ENCODE results near the gene PHF13. TPM values are rescaled to one million over a fixed set of nuclear protein-coding genes. Genes with fewer than 3 reads are reported as not detected.

Gene PHF13
- total RNA-seq, 2 experiments from 2014 or later: 11.8 to 12.6 TPM

- no peak for ATAC-seq
- POLR2A ChIA-PET: no interaction called here
- no peaks in the 10 kb centered on the region for H3K27me3 Mint-ChIP-seq (ENCODE audit: low read depth)
- CTCF ChIA-PET: interaction anchor here (1.2 kb wide), 1 partner anchor 10 kb away, joined by 3 read pairs; no protein-coding TSS in a partner anchor
- H3K36me3 Mint-ChIP-seq (ENCODE audit: low read depth): peaks cover 32% of the 10 kb centered on the region
- DNase-seq: no peak
- no peaks in the 10 kb centered on the region for H3K9me3 Mint-ChIP-seq (ENCODE audit: insufficient read depth)
- peaks cover 39% of the 10 kb centered on the region for H3K4me1 Mint-ChIP-seq (ENCODE audit: low read depth)
- H3K4me3 Mint-ChIP-seq: no peak overlapping the region
- H3K27ac Mint-ChIP-seq: peak overlapping the region; percentile 55
These were observed 25.2 kb upstream of the PHF13 start for GRCh38 chr1:6588128-6588892.

GRCh38 chr1:6588893-6589520, 24.5 kb upstream of the PHF13 start:
- Mint-ChIP-seq H3K27me3 (ENCODE audit: low read depth) (no peaks in the 10 kb centered on the region), H3K36me3 (ENCODE audit: low read depth) (peaks cover 37% of the 10 kb centered on the region), H3K4me1 (ENCODE audit: low read depth) (peaks cover 42% of the 10 kb centered on the region), H3K4me3 (no peak overlapping the region), H3K27ac (no peak overlapping the region), H3K9me3 (ENCODE audit: insufficient read depth) (no peaks in the 10 kb centered on the region)
- no peak for DNase-seq
- ATAC-seq: no peak
- POLR2A ChIA-PET: interaction anchor here (0.6 to 1.1 kb wide), 4 partner anchors 8 to 17 kb away, joined by 3 to 6 read pairs (median 3); no protein-coding TSS in a partner anchor
- CTCF ChIA-PET: interaction anchor here (1.2 to 1.8 kb wide), 3 partner anchors 9 to 34 kb away, joined by 3 to 6 read pairs (median 3); partner anchors contain the start of genes TAS1R1 and ZBTB48

DNA sequence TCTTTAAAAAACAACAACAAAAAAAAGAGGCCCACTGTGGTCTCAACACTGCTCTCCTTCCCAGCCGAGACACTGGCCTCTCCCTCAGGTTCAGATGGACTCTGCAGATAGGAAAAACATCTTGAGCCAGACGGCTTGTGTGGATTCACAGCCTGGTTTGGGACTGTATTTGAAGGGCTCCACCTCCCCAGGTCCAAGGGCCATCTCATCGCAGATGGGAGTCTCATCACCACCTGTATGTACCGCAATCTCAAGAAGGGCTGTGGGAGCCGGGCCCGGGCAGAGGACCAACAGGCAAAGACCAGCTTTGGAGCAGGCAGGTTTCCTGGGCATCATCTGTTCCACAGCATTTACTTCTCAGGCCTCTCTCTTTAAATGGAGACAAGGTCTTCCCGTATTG, 23.5 kb upstream of the PHF13 start:
- Mint-ChIP-seq H3K36me3 (ENCODE audit: low read depth) (peaks cover 45% of the 10 kb centered on the region), H3K4me1 (ENCODE audit: low read depth) (peaks cover 40% of the 10 kb centered on the region), H3K9me3 (ENCODE audit: insufficient read depth) (no peaks in the 10 kb centered on the region), H3K27ac (no peak overlapping the region), H3K27me3 (ENCODE audit: low read depth) (no peaks in the 10 kb centered on the region), H3K4me3 (no peak overlapping the region)
- DNase-seq (no peak), ATAC-seq (no peak)
- POLR2A ChIA-PET: interaction anchor here (1.1 kb wide), 1 partner anchor 13 kb away, joined by 3 read pairs; no protein-coding TSS in a partner anchor
- CTCF ChIA-PET: interaction anchor here (1.2 to 1.8 kb wide), 2 partner anchors 10 to 35 kb away, joined by 3 to 6 read pairs; partner anchors contain the start of genes TAS1R1 and ZBTB48

- ATAC-seq: peak; percentile 39
- H3K9me3 Mint-ChIP-seq (ENCODE audit: insufficient read depth): no peaks in the 10 kb centered on the region
- no peaks in the 10 kb centered on the region for H3K27me3 Mint-ChIP-seq (ENCODE audit: low read depth)
- POLR2A ChIA-PET: no interaction called here
- peaks cover 57% of the 10 kb centered on the region for H3K36me3 Mint-ChIP-seq (ENCODE audit: low read depth)
- peak; percentile 36 for DNase-seq
- peaks cover 45% of the 10 kb centered on the region for H3K4me1 Mint-ChIP-seq (ENCODE audit: low read depth)
- CTCF ChIA-PET: interaction anchor here (1.3 to 1.4 kb wide), 2 partner anchors 9 to 11 kb away, joined by 3 to 4 read pairs; partner anchors contain the start of gene KLHL21
- no peak overlapping the region for H3K4me3 Mint-ChIP-seq
- peak overlapping the region; percentile 79 for H3K27ac Mint-ChIP-seq
These were observed 22.3 kb upstream of the PHF13 start for GRCh38 chr1:6591222-6591621.

DNA sequence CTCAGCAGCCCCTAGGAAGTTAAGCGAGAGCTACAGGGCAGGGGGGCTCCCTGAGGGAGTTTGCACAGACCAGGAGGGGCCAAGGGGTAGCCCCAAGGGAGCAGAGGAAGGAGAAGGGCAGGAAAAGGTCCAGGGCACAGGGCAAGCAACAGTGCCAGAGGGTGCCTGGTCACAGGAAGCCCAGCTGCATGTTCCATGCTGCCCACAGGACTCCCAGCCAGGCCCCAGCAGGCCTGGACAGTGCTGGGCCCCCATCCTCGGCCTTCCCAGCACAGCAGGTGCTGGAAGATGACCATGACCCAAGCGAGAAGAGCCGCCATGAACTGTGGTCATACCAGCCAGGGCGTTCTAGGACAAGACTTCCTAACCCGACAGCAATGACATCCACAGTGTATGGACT, 21.9 kb upstream of the PHF13 start:
- peak overlapping the region; percentile 79 for H3K27ac Mint-ChIP-seq
- H3K4me1 Mint-ChIP-seq (ENCODE audit: low read depth): peaks cover 46% of the 10 kb centered on the region
- H3K9me3 Mint-ChIP-seq (ENCODE audit: insufficient read depth): no peaks in the 10 kb centered on the region
- ChIA-PET CTCF (interaction anchor here (1.3 to 1.4 kb wide), 2 partner anchors 8 to 11 kb away, joined by 3 to 4 read pairs; partner anchors contain the start of gene KLHL21), POLR2A (interaction anchor here (1.1 kb wide), 1 partner anchor 12 kb away, joined by 4 read pairs; no protein-coding TSS in a partner anchor)
- peaks cover 61% of the 10 kb centered on the region for H3K36me3 Mint-ChIP-seq (ENCODE audit: low read depth)
- no peak overlapping the region for H3K4me3 Mint-ChIP-seq
- ATAC-seq (no peak), DNase-seq (no peak)
- no peaks in the 10 kb centered on the region for H3K27me3 Mint-ChIP-seq (ENCODE audit: low read depth)

GRCh38 chr1:6592441-6592840, 21.1 kb upstream of the PHF13 start:
- H3K9me3 Mint-ChIP-seq (ENCODE audit: insufficient read depth): no peaks in the 10 kb centered on the region
- ChIA-PET POLR2A (interaction anchor here (1.1 kb wide), 1 partner anchor 11 kb away, joined by 4 read pairs; no protein-coding TSS in a partner anchor), CTCF (interaction anchor here (1.0 to 1.4 kb wide), 2 partner anchors 9 to 10 kb away, joined by 3 to 4 read pairs; partner anchors contain the start of gene KLHL21)
- H3K4me3 Mint-ChIP-seq: peak overlapping the region; percentile 2
- H3K36me3 Mint-ChIP-seq (ENCODE audit: low read depth): peaks cover 63% of the 10 kb centered on the region
- peak overlapping the region; percentile 79 for H3K27ac Mint-ChIP-seq
- DNase-seq: no peak
- H3K27me3 Mint-ChIP-seq (ENCODE audit: low read depth): no peaks in the 10 kb centered on the region
- ATAC-seq: peak; percentile 7
- H3K4me1 Mint-ChIP-seq (ENCODE audit: low read depth): peaks cover 42% of the 10 kb centered on the region

GRCh38 chr1:6592865-6593593, 20.5 kb upstream of the PHF13 start:
- ChIA-PET POLR2A (interaction anchor here (1.1 kb wide), 1 partner anchor 11 kb away, joined by 4 read pairs; no protein-coding TSS in a partner anchor), CTCF (interaction anchor here (1.0 kb wide), 1 partner anchor 8 kb away, joined by 4 read pairs; no protein-coding TSS in a partner anchor)
- ATAC-seq (no peak), DNase-seq (no peak)
- peaks cover 65% of the 10 kb centered on the region for H3K36me3 Mint-ChIP-seq (ENCODE audit: low read depth)
- peaks cover 45% of the 10 kb centered on the region for H3K4me1 Mint-ChIP-seq (ENCODE audit: low read depth)
- no peak overlapping the region for H3K4me3 Mint-ChIP-seq
- H3K9me3 Mint-ChIP-seq (ENCODE audit: insufficient read depth): no peaks in the 10 kb centered on the region
- peak overlapping the region; percentile 79 for H3K27ac Mint-ChIP-seq
- no peaks in the 10 kb centered on the region for H3K27me3 Mint-ChIP-seq (ENCODE audit: low read depth)

DNA sequence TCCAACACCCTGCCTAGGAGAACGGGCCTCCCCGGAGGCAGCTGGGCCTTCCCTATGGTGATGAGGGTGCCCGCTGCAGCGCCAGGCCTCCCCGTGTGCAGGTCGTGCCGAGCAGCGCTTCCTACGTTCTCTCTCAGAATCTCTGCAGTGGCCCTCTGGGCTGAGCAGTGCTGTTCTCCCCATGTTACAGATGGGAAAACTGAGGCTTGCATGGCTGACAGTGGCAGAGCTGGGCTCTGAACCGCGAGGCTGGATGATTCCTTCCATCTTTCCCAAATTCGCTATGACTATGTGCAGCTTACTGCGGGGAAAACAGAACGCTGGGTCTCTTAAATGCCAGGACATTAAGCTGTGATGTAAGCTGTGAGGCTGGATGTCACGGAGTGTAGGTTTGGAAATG, 19.7 kb upstream of the PHF13 start:
- ATAC-seq: no peak
- CTCF ChIA-PET: no interaction called here
- Mint-ChIP-seq H3K27me3 (ENCODE audit: low read depth) (no peaks in the 10 kb centered on the region), H3K27ac (no peak overlapping the region), H3K36me3 (ENCODE audit: low read depth) (peaks cover 59% of the 10 kb centered on the region), H3K9me3 (ENCODE audit: insufficient read depth) (no peaks in the 10 kb centered on the region), H3K4me3 (no peak overlapping the region), H3K4me1 (ENCODE audit: low read depth) (peaks cover 49% of the 10 kb centered on the region)
- DNase-seq: no peak
- POLR2A ChIA-PET: no interaction called here

DNA sequence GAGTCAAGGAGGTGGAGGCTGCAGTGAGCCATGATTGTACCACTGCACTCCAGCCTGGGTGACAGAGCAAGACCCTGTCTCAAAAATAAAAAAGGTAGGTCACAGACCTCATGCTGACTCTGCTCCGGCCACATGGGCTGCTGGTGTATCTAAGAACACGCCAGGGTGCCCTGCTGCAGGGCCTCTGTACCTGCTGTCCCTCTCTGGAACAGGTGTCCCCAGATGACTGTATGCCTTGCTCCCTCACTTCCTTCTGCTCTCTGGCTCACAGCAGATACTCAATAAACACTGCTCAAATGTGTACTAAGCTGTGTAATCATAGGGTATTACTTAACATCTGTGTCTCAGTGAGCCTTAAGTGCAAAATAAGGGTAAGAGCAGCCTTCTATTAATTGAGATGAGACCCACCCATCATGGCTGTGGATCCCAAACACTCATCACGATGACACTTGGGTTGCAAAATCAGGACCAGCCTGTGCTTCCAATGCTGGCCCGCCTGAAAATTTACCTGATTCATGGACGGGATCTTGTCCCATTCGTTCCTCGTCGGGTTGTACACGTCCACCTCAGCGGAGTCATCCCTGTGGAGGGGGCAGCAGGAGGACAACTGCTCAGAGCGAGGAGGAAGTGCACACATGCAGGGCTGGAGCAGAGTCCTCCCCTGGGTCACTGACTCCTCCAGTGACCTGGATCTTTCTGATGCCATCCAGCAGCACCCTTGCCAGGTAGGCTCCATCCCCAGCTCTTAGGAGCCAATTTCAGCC, 18.4 kb upstream of the PHF13 start:
- H3K36me3 Mint-ChIP-seq (ENCODE audit: low read depth): peaks cover 59% of the 10 kb centered on the region

DNA sequence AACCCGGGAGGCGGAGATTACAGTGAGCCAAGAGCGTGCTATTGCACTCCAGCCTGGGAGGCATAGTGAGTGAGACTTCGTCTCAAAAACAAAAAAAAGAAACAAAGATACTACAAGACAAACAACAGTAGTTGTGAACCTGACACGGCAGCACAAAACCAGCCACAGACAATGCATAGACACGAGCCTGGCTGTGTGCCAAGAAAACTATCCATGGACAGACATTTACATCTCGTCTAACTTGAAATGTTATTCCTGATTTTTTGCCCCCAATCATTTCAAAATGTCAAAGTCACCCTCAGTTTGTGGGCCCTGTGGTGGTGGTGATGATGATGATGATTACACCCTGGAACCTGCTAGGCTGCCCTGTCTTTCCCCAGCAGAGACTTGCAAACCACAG, 17.2 kb upstream of the PHF13 start:
- DNase-seq (no peak), ATAC-seq (no peak)
- ChIA-PET POLR2A (no interaction called here), CTCF (no interaction called here)
- H3K4me1 Mint-ChIP-seq (ENCODE audit: low read depth): peaks cover 54% of the 10 kb centered on the region
- H3K36me3 Mint-ChIP-seq (ENCODE audit: low read depth): peaks cover 64% of the 10 kb centered on the region
- H3K27me3 Mint-ChIP-seq (ENCODE audit: low read depth): no peaks in the 10 kb centered on the region
- H3K27ac Mint-ChIP-seq: no peak overlapping the region
- H3K4me3 Mint-ChIP-seq: no peak overlapping the region
- no peaks in the 10 kb centered on the region for H3K9me3 Mint-ChIP-seq (ENCODE audit: insufficient read depth)

More for the DNA sequence above, 18.4 kb upstream of the PHF13 start:
- peak overlapping the region; percentile 46 for H3K27ac Mint-ChIP-seq
- H3K27me3 Mint-ChIP-seq (ENCODE audit: low read depth): no peaks in the 10 kb centered on the region
- H3K4me3 Mint-ChIP-seq: no peak overlapping the region
- H3K9me3 Mint-ChIP-seq (ENCODE audit: insufficient read depth): no peaks in the 10 kb centered on the region
- peaks cover 62% of the 10 kb centered on the region for H3K4me1 Mint-ChIP-seq (ENCODE audit: low read depth)
- POLR2A ChIA-PET: no interaction called here
- ATAC-seq (no peak), DNase-seq (no peak)
- CTCF ChIA-PET: no interaction called here
